CD4-positive, alpha-beta T cell treated with Interleukin-6 at 100 ng/mL for 8 hours (primary cell): ENCODE data around the gene CNPY4.

Experiments
- DNase-seq: peaks from one replicate; pipeline ENCODE4 v3.0.0-alpha.2; 2020; ENCODE audit warnings: mixed read lengths, low spot score

The CNPY4 gene

GRCh38 chr7:100091411-100092181, 27.8 kb upstream of the CNPY4 start:
- no peak for DNase-seq

- DNase-seq, result no peak
Measured at GRCh38 chr7:100093054-100093453, 26.4 kb upstream of the CNPY4 start.

- DNase-seq, result no peak
Measured at GRCh38 chr7:100093498-100093897, 25.9 kb upstream of the CNPY4 start.

- no peak for DNase-seq
Measured at GRCh38 chr7:100093925-100094486, 25.4 kb upstream of the CNPY4 start.

- DNase-seq, result no peak
Measured at GRCh38 chr7:100095289-100095688, 24.1 kb upstream of the CNPY4 start.

GRCh38 chr7:100095704-100096103, 23.7 kb upstream of the CNPY4 start:
- DNase-seq, result no peak

- DNase-seq, result no peak
Measured at GRCh38 chr7:100098913-100099312, 20.5 kb upstream of the CNPY4 start.

- no peak for DNase-seq
Measured at GRCh38 chr7:100099452-100099851, 20.0 kb upstream of the CNPY4 start.

GRCh38 chr7:100100420-100101015, 18.9 kb upstream of the CNPY4 start:
- DNase-seq, result peak; percentile 76

GRCh38 chr7:100101016-100101862, 18.2 kb upstream of the CNPY4 start, which contains the start of the genes AP4M1 and MCM7:
Gene AP4M1 (plus strand): TSS chr7:100101643. CDS start chr7:100101715, 72 bp downstream.
Gene MCM7 (minus strand): TSS chr7:100101397. CDS start chr7:100101294, 103 bp downstream.
- DNase-seq, result peak; percentile 95

GRCh38 chr7:100102950-100103840, 16.2 kb upstream of the CNPY4 start:
- no peak for DNase-seq

GRCh38 chr7:100105534-100105933, 13.9 kb upstream of the CNPY4 start:
- no peak for DNase-seq

- no peak for DNase-seq
Measured at GRCh38 chr7:100106633-100107032, 12.8 kb upstream of the CNPY4 start.

GRCh38 chr7:100107125-100107737, 12.2 kb upstream of the CNPY4 start:
- DNase-seq, result no peak

GRCh38 chr7:100107890-100108289, 11.5 kb upstream of the CNPY4 start:
- DNase-seq, result no peak

- no peak for DNase-seq
Measured at GRCh38 chr7:100109521-100110163, 9.8 kb upstream of the CNPY4 start.

GRCh38 chr7:100111156-100111555, 8.3 kb upstream of the CNPY4 start:
- no peak for DNase-seq

GRCh38 chr7:100111914-100112313, 7.5 kb upstream of the CNPY4 start:
- DNase-seq, result no peak

- DNase-seq, result no peak
Measured at GRCh38 chr7:100115026-100115425, 4.4 kb upstream of the CNPY4 start.

- no peak for DNase-seq
Measured at GRCh38 chr7:100118388-100119071, 904 bp upstream of the CNPY4 start.
